ENCODE results near the gene HOMER2.

DNA sequence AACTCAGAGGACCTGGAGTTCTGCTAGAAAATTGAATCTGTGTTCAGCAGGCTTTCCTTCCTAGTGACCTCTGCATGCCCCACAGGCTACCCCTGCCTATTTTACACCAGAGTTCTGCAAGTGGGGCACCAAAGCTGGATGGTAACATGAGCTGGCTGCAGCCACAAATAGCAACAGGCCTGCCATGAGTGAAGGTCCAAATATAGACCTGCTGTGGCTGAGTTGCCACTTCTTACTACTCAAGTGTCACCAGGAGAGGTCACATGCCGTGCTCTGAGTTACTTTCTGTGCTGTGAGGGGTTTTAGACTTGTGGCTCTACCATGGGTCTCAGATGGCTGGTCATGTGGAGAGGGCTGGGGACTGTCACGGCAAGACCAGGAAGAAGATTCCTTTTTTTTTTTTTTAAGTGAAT, 146.5 kb downstream of the HOMER2 start, which contains the start of gene FSD2:
- TF ChIP-seq CTCF (IDR thresholded peaks at IDR 0.05 in 8 of 11, conservative IDR thresholded peaks at IDR 0.05 in 3 of 11) (no peak), POLR2AphosphoS5 (IDR thresholded peaks at IDR 0.05) (no peak), POLR2A (IDR thresholded peaks at IDR 0.05) (no peak)
